AG04449 (cell line): ENCODE results near the gene TMEM119.
"Not testable (repeated sequence)": the region's sequence is repeated elsewhere in the genome, so short reads cannot be mapped to it uniquely, and the experiment has no call there.

Source experiments
- CTCF ChIA-PET: fragments of 350-600 bp; formaldehyde crosslinking; extraction: SDS; loops from one replicate; lab custom pipeline; 2021; ENCODE audit warnings: antibody characterized with exemption; lab: Yijun Ruan, JAX
- POLR2A ChIA-PET: fragments of 400-600, 350-600 bp; formaldehyde crosslinking; extraction: SDS; loops from one replicate; lab custom pipeline; 2020; ENCODE audit warnings: antibody characterized with exemption, inconsistent platforms; lab: Yijun Ruan, JAX
- DNase-seq: peaks from one replicate; pipeline ENCODE4 v3.0.0-alpha.2; 2010; ENCODE audit warnings: low read depth, low spot score
- H3K4me3 ChIP-seq: 2 replicates; pipeline ENCODE4 v1.5.1; 2011; ENCODE audit warnings: low read depth, mild to moderate bottlenecking, control low read depth, low read length
- CTCF ChIP-seq: IDR thresholded peaks from one replicate; pipeline ENCODE4 v1.5.1; 2011; ENCODE audit warnings: mild to moderate bottlenecking, moderate library complexity, low read length, control low read depth, inconsistent platforms; ENCODE audit not compliant: insufficient read depth; ENCODE audit errors: missing control alignments

TMEM119 gene

DNA sequence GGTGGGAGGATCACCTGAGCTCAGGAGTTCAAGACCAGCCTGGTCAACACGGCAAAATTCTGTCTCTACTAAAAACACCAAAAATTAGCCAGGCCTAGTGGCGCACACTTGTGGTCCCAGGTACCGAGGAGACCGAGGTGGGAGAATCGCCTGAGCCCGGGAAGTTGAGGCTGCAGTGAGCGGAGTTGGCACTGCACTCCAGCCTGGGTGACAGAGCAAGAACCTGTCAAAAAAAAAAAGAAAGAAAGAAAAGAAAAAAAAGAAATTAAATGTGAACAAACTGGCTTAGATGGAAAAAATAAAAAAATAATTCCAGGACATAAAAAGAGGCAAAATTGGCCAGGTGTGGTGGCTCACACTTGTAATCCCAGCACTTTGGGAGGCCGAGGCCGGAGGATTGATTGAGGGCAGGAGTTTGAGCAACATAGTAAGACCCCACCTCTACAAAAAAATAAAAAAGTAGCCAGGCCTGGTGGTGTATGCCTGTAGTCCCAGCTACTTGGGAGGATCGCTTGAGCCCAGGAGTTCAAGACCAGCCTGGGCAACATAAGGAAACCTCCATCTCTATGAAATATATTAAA is 3.5 kb downstream of the TMEM119 start:
- no peak for DNase-seq
- TF ChIP-seq CTCF, result no peak
- H3K4me3 ChIP-seq, result no peak overlapping the region
- ChIA-PET POLR2A (no interaction called here), CTCF (interaction anchor here (0.8 to 6.8 kb wide), 5 partner anchors 10 to 31 kb away, joined by 3 to 60 read pairs (median 5); no protein-coding TSS in a partner anchor)

DNA sequence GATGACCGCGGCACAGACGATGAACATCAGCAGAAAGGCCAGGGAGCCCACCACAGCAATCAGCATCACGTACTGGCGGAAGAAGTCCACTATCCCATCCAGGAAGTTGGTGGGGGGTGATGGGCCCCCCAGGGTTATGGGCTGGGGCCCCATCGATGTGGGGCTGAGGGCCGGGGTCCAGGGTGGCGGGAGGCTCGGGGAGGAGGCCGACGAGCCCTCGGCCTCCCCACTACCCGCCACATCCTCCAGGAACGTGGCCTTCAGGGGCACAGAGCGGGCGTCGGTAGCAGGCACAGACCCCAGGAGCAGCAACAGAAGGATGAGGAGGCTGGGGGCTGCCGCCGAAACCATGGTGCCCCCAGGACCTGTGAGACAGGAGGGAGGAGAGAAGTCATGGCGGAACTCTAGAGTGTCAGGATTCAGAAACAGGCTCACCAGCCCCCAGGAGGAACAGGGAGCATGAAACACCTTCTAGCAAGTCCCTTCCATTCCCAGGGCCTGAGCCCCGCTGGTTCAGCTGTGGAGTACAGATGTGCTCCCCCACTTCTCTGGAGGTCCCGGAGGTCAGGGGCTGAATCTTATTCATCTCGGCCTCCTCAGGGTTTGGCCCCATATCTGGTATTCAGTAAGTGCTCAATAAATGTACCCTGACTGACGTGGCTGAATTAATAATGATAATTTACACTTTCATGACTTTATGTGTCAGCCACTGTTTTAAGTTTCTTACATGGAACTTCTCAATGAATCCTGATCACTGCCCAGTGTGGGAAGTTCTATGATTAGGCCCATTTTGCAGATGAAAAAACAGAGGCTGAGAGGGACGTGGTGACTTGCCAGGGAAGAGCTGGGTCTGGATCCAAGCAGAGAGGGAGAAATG is 5.6 kb downstream of the TMEM119 start:
- CTCF ChIA-PET, result interaction anchor here (2.1 to 6.8 kb wide), 2 partner anchors 21 to 25 kb away, joined by 11 to 60 read pairs; no protein-coding TSS in a partner anchor
- POLR2A ChIA-PET, result no interaction called here
- H3K4me3 ChIP-seq, result no peak overlapping the region
- DNase-seq, result no peak
- TF ChIP-seq CTCF, result no peak

- POLR2A ChIA-PET, result no interaction called here
- no peak for DNase-seq
- CTCF ChIA-PET, result interaction anchor here (1.0 kb wide), 1 partner anchor 12 kb away, joined by 3 read pairs; no protein-coding TSS in a partner anchor
- no peak overlapping the region for H3K4me3 ChIP-seq
- no peak for TF ChIP-seq CTCF
Measured at GRCh38 chr12:108591267-108591980, 6.5 kb downstream of the TMEM119 start.

DNA sequence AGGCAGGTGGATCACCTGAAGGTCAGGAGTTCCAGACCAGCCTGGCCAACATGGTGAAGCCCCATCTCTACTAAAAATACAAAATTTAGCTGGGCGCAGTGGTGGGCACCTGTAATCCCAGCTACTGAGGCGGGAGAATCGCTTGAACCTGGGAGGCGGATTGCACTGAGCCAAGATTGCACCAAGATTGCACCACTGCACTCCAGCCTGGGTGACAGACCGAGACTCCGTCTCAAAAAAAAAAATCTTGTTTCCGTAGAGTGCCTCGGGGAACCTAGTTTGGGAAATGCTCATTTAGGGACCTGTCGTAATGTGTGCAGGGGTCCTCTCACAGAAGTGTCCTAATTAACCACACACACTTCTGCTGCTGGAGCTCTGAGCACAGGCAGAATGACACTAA is 7.4 kb downstream of the TMEM119 start:
- POLR2A ChIA-PET, DNase-seq, H3K4me3 ChIP-seq: not testable (repeated sequence)
- CTCF ChIA-PET, result interaction anchor here (1.0 to 5.7 kb wide), 3 partner anchors 13 to 28 kb away, joined by 3 to 51 read pairs (median 4); no protein-coding TSS in a partner anchor

DNA sequence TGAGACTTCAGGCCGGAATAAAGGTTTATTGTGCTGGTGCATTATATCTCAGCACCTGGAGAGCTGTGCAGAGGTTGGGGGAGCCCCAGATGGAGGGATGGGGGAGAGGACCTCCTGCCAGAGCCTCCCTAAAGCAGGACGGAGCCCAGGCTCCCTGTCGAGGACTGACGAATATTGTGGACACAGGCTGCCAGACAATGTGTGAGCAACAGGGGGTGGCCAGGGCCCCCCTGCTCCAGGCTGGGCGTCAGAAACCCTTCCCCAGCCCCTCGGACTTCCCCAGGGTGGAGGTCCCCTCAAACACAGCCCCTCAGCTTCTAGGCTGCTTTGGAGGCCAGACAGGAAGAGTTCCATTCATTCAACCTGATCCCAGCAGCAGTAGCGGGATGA is 8.0 kb downstream of the TMEM119 start:
- no peak overlapping the region for H3K4me3 ChIP-seq
- ChIA-PET POLR2A (no interaction called here), CTCF (interaction anchor here (1.0 to 5.7 kb wide), 2 partner anchors 19 to 29 kb away, joined by 4 to 51 read pairs; no protein-coding TSS in a partner anchor)
- DNase-seq, result no peak
- no peak for TF ChIP-seq CTCF

DNA sequence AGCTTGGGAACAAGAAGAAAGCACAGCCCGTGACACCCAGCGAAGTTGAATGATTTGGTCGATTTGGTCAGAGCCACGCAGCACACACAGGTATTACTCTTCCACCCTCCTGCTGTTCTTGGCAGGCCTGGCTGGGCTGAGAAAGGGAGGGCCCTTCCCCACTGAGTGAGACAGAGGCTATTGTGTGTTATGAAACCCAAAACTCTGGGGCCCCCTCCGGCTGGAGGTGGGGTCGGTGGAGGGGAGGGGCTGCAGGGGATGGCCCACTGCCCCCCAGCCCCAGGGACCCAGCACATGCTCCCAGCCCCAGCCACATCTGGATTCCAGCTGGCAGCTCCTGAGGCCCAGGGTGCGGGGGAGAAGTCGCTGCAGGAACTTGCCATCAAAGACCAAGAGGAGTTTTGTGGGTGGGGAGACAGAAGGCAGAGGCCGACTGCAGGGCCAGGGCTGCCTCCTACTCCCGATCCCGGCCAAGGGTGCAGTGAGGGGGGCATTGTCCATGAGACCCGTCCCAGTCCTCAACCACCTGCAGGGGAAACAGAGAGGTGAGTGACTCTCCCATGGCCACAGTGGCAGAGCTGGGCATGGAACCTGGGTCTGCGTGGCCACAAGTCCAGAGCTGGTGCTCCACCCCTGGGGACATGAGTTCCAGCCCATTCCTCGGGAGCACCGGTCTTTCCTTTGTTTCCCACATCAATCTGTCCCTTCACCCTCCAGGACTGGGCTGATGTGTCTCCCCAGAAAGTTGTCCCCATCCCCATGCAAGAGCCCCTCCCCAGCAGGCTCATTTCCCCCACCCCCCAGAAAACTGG is 8.7 kb downstream of the TMEM119 start:
- CTCF ChIA-PET, result interaction anchor here (0.6 to 5.7 kb wide), 4 partner anchors 13 to 30 kb away, joined by 3 to 51 read pairs (median 4); no protein-coding TSS in a partner anchor
- no peak overlapping the region for H3K4me3 ChIP-seq
- TF ChIP-seq CTCF, result no peak
- no peak for DNase-seq
- POLR2A ChIA-PET, result no interaction called here
